NCI-H146 treated with DMSO at 0.1 percent for 48 hours (cell line): ENCODE data around the gene OSBPL8.
A peak's percentile ranks its signal among the peaks of the same experiment; 100 is the strongest.
"Not testable (repeated sequence)": the region's sequence is repeated elsewhere in the genome, so short reads cannot be mapped to it uniquely, and the experiment has no call there.

ENCODE experiments used
- DNase-seq: peaks from one replicate; lab custom pipeline; 2025; ENCODE audit not compliant: unreplicated experiment; lab: John Stamatoyannopoulos, UW

Gene OSBPL8

GRCh38 chr12:76368230-76368629 is 191.3 kb downstream of the OSBPL8 start:
- no peak for DNase-seq

- DNase-seq: no peak
Measured at GRCh38 chr12:76366163-76366562, 193.4 kb downstream of the OSBPL8 start.

GRCh38 chr12:76364131-76364530 is 195.4 kb downstream of the OSBPL8 start:
- DNase-seq: not testable (repeated sequence)

- DNase-seq: no peak
Measured at GRCh38 chr12:76360316-76360715, 199.3 kb downstream of the OSBPL8 start.

- DNase-seq: no peak
Measured at GRCh38 chr12:76356071-76356470, 203.5 kb downstream of the OSBPL8 start.

GRCh38 chr12:76348079-76348901 is 211.3 kb downstream of the OSBPL8 start, which contains the start of gene BBS10:
Gene BBS10, minus strand, starts transcription at chr12:76348415. Its CDS starts 57 bp downstream, at chr12:76348358.
- DNase-seq: peak; percentile 86

- DNase-seq: peak; percentile 8
Measured at GRCh38 chr12:76346798-76347420, 212.7 kb downstream of the OSBPL8 start.

DNA sequence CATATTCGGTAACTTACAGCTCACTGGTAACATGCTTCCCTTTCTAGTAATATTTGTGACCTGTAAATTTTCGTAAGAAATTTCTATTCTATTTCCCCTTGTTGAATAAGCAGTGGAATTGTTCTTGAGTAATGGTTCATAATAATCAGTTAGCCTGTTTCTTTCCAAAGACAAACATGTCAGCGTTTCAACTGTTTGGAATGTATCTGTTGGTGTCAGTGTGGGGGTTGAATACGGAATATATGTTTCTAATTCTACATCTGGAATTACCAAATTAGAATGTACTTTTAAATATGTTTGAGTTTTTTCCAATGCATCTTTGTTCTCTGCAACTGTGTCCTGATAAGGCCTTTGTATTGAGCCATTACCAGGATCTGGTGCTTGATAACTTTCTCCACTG is 213.3 kb downstream of the OSBPL8 start:
- no peak for DNase-seq

- DNase-seq: no peak
Measured at GRCh38 chr12:76345569-76345968, 214.0 kb downstream of the OSBPL8 start.

DNA sequence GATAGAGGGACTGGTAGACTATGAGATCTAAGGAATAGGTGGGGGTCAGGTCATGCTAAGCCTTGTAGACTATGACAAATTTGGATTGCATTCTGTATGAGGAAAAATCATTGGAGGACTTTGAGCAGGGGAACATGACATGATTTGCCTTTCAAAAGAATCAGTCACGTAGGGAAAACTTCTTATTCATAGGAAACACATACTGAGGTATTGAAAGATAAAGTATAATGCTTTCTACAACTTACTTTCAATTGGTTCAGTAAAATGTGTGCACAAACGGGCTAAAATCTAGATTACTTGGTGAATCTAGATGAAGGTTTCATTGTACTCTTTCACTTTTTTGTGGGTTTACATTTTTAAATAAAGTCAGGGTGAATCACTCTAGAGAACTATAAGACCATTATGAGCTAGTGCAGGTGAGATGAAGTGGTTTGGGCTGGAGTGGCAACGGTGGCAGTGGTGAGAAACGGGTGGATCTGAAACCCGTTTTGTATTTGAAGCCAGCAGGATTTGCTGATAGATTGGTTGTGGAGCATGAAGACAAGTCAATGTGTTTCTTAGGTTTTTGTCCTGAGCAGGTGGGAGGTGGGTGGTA is 218.0 kb downstream of the OSBPL8 start:
- no peak for DNase-seq

- DNase-seq: no peak
Measured at GRCh38 chr12:76340680-76341435, 218.7 kb downstream of the OSBPL8 start.

- DNase-seq: no peak
Measured at GRCh38 chr12:76337583-76337982, 222.0 kb downstream of the OSBPL8 start.

- DNase-seq: no peak
Measured at GRCh38 chr12:76332606-76333005, 227.0 kb downstream of the OSBPL8 start.

- no peak for DNase-seq
Measured at GRCh38 chr12:76329606-76330005, 230.0 kb downstream of the OSBPL8 start.

- no peak for DNase-seq
Measured at GRCh38 chr12:76329159-76329558, 230.4 kb downstream of the OSBPL8 start.

GRCh38 chr12:76319595-76320319 is 239.8 kb downstream of the OSBPL8 start:
- DNase-seq: not testable (repeated sequence)

GRCh38 chr12:76318773-76319594 is 240.6 kb downstream of the OSBPL8 start:
- DNase-seq: no peak

- no peak for DNase-seq
Measured at GRCh38 chr12:76317976-76318375, 241.6 kb downstream of the OSBPL8 start.

- no peak for DNase-seq
Measured at GRCh38 chr12:76316468-76316867, 243.1 kb downstream of the OSBPL8 start.

DNA sequence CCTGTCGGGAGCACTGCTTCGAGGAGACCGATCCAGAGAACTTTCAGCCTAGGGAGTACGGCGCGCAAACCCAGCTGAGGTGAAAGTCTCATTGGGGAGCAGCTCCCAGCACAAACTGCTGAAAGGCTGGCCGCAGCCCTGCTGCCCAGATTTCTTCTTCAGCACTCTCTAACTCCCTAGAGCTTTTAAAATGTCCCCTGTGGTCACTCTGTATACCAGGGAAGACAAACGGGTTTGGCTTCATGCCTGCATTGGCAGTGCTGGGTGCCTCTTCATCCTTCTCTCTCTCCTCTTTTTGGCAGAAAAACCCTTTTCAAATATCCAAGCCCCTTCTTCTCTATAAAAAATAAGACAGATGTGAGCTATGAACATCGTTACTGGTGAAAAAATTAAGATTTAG is 246.3 kb downstream of the OSBPL8 start:
- DNase-seq: no peak
